Breast epithelium (tissue), 3 donors: ENCODE results near the gene ARHGEF1.

Source experiments
- CTCF ChIP-seq, 3 donors: fragments of 450-650 bp; IDR thresholded peaks; one replicate each; pipeline ENCODE4 v1.5.1; 2016 to 2017; ENCODE audit warnings: antibody characterized with exemption in 3 of 3, mild to moderate bottlenecking in 3 of 3, moderate library complexity in 3 of 3
- POLR2AphosphoS5 ChIP-seq, 3 donors: sonication (generic); formaldehyde crosslinking; IDR thresholded peaks; one replicate each; pipeline ENCODE4 v1.6.1; 2017; ENCODE audit warnings: antibody characterized with exemption in 3 of 3

- TF ChIP-seq POLR2AphosphoS5 (IDR thresholded peaks at IDR 0.05) (no peak), CTCF (IDR thresholded peaks at IDR 0.05) (no peak)
These were observed 35.1 kb downstream of the ARHGEF1 start for GRCh38 chr19:41918095-41918494.
